ENCODE results near the gene CD3E. TPM values are rescaled to one million over a fixed set of nuclear protein-coding genes. Genes with fewer than 3 reads are reported as not detected.

Gene CD3E
- total RNA-seq, 1 donor from 2014 or later, result not detected

GRCh38 chr11:118263695-118264568 lies 40.6 kb upstream of the CD3E start, which contains the start of gene MPZL2:
TSS of gene MPZL2 (minus strand) at chr11:118264297. CDS start at chr11:118264153, 144 bp downstream.
- Mint-ChIP-seq H3K27ac (ENCODE audit: unreplicated experiment) (no peak within 1 kb of the TSS), H3K27me3 (ENCODE audit: low read depth) (peaks cover 97% of the 10 kb centered on the region), H3K4me3 (no peak within 1 kb of the TSS), H3K4me1 (peaks cover 5% of the 10 kb centered on the region), H3K36me3 (ENCODE audit: low read depth) (no peaks in the 10 kb centered on the region), H3K9me3 (peaks cover 3% of the 10 kb centered on the region)
- no peak for TF ChIP-seq CTCF (conservative IDR thresholded peaks at IDR 0.05)
- no peak for DNase-seq (ENCODE audit: low read depth, low spot score)

GRCh38 chr11:118264569-118265465 lies 39.7 kb upstream of the CD3E start:
- Mint-ChIP-seq H3K4me3 (no peak overlapping the region), H3K27ac (ENCODE audit: unreplicated experiment) (no peak overlapping the region), H3K4me1 (peaks cover 5% of the 10 kb centered on the region), H3K9me3 (no peaks in the 10 kb centered on the region), H3K36me3 (ENCODE audit: low read depth) (no peaks in the 10 kb centered on the region), H3K27me3 (ENCODE audit: low read depth) (peaks cover 96% of the 10 kb centered on the region)
- DNase-seq (ENCODE audit: low read depth, low spot score), result no peak
- TF ChIP-seq CTCF (conservative IDR thresholded peaks at IDR 0.05), result no peak

- no peaks in the 10 kb centered on the region for H3K36me3 Mint-ChIP-seq (ENCODE audit: low read depth)
Measured at GRCh38 chr11:118265954-118266353, 38.6 kb upstream of the CD3E start.

GRCh38 chr11:118267486-118267885 lies 37.0 kb upstream of the CD3E start:
- Mint-ChIP-seq H3K36me3 (ENCODE audit: low read depth) (no peaks in the 10 kb centered on the region), H3K27ac (ENCODE audit: unreplicated experiment) (no peak overlapping the region), H3K4me3 (no peak overlapping the region), H3K9me3 (no peaks in the 10 kb centered on the region), H3K4me1 (peaks cover 5% of the 10 kb centered on the region), H3K27me3 (ENCODE audit: low read depth) (peaks cover 93% of the 10 kb centered on the region)
- TF ChIP-seq CTCF (conservative IDR thresholded peaks at IDR 0.05), result no peak
- no peak for DNase-seq (ENCODE audit: low read depth, low spot score)

More at GRCh38 chr11:118265954-118266353, 38.6 kb upstream of the CD3E start:
- Mint-ChIP-seq H3K4me3 (no peak overlapping the region), H3K9me3 (no peaks in the 10 kb centered on the region), H3K27ac (ENCODE audit: unreplicated experiment) (no peak overlapping the region), H3K4me1 (peaks cover 5% of the 10 kb centered on the region), H3K27me3 (ENCODE audit: low read depth) (peaks cover 96% of the 10 kb centered on the region)
- no peak for DNase-seq (ENCODE audit: low read depth, low spot score)
- TF ChIP-seq CTCF (conservative IDR thresholded peaks at IDR 0.05), result no peak

GRCh38 chr11:118272001-118272400 lies 32.5 kb upstream of the CD3E start:
- DNase-seq (ENCODE audit: low read depth, low spot score), result no peak
- peaks cover 86% of the 10 kb centered on the region for H3K27me3 Mint-ChIP-seq (ENCODE audit: low read depth)
- no peaks in the 10 kb centered on the region for H3K9me3 Mint-ChIP-seq
- H3K4me3 Mint-ChIP-seq, result no peak overlapping the region
- no peak overlapping the region for H3K27ac Mint-ChIP-seq (ENCODE audit: unreplicated experiment)
- H3K36me3 Mint-ChIP-seq (ENCODE audit: low read depth), result no peaks in the 10 kb centered on the region
- H3K4me1 Mint-ChIP-seq, result no peaks in the 10 kb centered on the region
- no peak for TF ChIP-seq CTCF (conservative IDR thresholded peaks at IDR 0.05)
